Ishikawa (cell line): ENCODE data around the gene COL25A1.

ENCODE experiments used
- CREB1 ChIP-seq: IDR thresholded peaks from 2 replicates; pipeline ENCODE4 v1.6.1; 2012; ENCODE audit warnings: low read depth
- EP300 ChIP-seq: IDR thresholded peaks from 2 replicates; pipeline ENCODE4 v1.6.1; 2012; ENCODE audit warnings: borderline replicate concordance
- FOXM1 ChIP-seq: IDR thresholded peaks from 2 replicates; pipeline ENCODE4 v1.6.1; 2012; ENCODE audit warnings: low read depth, borderline replicate concordance
- NFIC ChIP-seq: IDR thresholded peaks from 2 replicates; pipeline ENCODE4 v1.6.1; 2012
- RAD21 ChIP-seq: IDR thresholded peaks from 2 replicates; pipeline ENCODE4 v1.6.1; 2012; ENCODE audit warnings: low read depth
- TAF1 ChIP-seq: IDR thresholded peaks from 2 replicates; pipeline ENCODE4 v1.6.1; 2012; ENCODE audit warnings: low read depth, mild to moderate bottlenecking
- TCF12 ChIP-seq: IDR thresholded peaks from 2 replicates; pipeline ENCODE4 v1.6.1; 2012; ENCODE audit warnings: low read depth
- USF1 ChIP-seq: IDR thresholded peaks from 2 replicates; pipeline ENCODE4 v1.6.1; 2012
- YY1 ChIP-seq: IDR thresholded peaks from 2 replicates; pipeline ENCODE4 v1.6.1; 2012; ENCODE audit warnings: low read depth
- ZBTB7A ChIP-seq: IDR thresholded peaks from 2 replicates; pipeline ENCODE4 v1.6.1; 2012; ENCODE audit warnings: low read depth
- TF ChIP-seq, protein P1 (sequence below): IDR thresholded peaks from 2 replicates; pipeline ENCODE4 v1.6.1; 2012
- TF ChIP-seq, protein P2 (sequence below): IDR thresholded peaks from 2 replicates; pipeline ENCODE4 v1.6.1; 2012; ENCODE audit warnings: low read depth, mild to moderate bottlenecking

- no peak for TF ChIP-seq RAD21
- TF ChIP-seq, protein P1, sequence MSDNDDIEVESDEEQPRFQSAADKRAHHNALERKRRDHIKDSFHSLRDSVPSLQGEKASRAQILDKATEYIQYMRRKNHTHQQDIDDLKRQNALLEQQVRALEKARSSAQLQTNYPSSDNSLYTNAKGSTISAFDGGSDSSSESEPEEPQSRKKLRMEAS: no peak
- no peak for TF ChIP-seq NFIC
- TF ChIP-seq EP300: no peak
- TF ChIP-seq FOXM1: no peak
- TF ChIP-seq ZBTB7A: no peak
- no peak for TF ChIP-seq CREB1
- TF ChIP-seq YY1: no peak
- TF ChIP-seq TAF1: no peak
- no peak for TF ChIP-seq USF1
- TF ChIP-seq TCF12: no peak
- TF ChIP-seq, protein P2, sequence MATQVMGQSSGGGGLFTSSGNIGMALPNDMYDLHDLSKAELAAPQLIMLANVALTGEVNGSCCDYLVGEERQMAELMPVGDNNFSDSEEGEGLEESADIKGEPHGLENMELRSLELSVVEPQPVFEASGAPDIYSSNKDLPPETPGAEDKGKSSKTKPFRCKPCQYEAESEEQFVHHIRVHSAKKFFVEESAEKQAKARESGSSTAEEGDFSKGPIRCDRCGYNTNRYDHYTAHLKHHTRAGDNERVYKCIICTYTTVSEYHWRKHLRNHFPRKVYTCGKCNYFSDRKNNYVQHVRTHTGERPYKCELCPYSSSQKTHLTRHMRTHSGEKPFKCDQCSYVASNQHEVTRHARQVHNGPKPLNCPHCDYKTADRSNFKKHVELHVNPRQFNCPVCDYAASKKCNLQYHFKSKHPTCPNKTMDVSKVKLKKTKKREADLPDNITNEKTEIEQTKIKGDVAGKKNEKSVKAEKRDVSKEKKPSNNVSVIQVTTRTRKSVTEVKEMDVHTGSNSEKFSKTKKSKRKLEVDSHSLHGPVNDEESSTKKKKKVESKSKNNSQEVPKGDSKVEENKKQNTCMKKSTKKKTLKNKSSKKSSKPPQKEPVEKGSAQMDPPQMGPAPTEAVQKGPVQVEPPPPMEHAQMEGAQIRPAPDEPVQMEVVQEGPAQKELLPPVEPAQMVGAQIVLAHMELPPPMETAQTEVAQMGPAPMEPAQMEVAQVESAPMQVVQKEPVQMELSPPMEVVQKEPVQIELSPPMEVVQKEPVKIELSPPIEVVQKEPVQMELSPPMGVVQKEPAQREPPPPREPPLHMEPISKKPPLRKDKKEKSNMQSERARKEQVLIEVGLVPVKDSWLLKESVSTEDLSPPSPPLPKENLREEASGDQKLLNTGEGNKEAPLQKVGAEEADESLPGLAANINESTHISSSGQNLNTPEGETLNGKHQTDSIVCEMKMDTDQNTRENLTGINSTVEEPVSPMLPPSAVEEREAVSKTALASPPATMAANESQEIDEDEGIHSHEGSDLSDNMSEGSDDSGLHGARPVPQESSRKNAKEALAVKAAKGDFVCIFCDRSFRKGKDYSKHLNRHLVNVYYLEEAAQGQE: no peak
Measured at GRCh38 chr4:109179061-109179460, 123.4 kb downstream of the COL25A1 start.
